ENCODE data around the gene PAM16. TPM values are rescaled to one million over a fixed set of nuclear protein-coding genes. Genes with fewer than 3 reads are reported as not detected.

PAM16 gene
- total and polyA plus RNA-seq, 9 of the 15 experiments (the other 6 are each of a cell fraction or from before 2014, with no cell fraction given): 38.7 to 273 (median 79.3) TPM

DNA sequence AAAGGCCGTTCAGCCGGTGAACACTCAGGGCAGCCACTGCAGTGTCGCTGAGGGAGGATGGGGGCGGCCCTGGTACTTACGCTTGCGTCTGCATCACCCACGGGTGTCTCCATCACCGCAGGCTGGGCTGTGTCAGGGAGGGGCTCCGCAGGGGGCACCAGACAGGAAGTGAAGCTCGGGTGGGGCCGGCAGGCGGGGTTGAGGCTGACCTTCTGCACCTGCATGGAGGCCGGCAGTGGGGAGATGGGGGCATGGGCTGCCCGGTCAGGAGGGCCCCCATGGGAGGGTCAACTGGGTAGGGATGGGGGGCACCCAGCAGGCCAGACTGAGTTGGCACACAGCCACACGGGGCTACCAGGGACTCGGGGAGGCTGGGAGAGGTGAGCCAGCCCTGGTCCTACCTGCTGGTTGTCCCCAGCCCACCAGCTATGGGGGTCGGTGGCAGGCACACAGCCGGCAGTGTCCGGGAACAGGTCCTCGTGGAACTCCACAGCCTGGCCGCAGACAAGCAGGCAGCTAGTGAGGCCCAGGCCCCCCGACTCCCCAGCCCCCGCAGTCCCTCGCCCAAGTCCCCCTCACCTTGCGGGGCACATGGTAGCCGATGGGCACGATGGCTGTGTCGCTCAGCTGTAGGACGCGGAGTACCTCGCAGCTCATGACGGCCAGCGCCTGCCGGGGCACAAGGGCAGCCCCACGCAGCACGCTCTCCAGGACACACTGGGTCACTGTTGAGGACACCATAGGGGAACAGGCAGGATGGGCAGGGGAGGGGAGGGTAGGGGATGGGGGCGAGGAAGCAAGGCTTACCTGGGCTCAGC is 13.3 kb upstream of the PAM16 start (continued):
- TF ChIP-seq ELF2 (CRISPR knock-in tag; IDR thresholded peaks at IDR 0.05): no peak
- TF ChIP-seq IRF2 (CRISPR knock-in tag; IDR thresholded peaks at IDR 0.05): no peak
- TF ChIP-seq EP400 (IDR thresholded peaks at IDR 0.05): no peak
- no peak for TF ChIP-seq ZNF121 (CRISPR knock-in tag; conservative IDR thresholded peaks at IDR 0.05)

DNA sequence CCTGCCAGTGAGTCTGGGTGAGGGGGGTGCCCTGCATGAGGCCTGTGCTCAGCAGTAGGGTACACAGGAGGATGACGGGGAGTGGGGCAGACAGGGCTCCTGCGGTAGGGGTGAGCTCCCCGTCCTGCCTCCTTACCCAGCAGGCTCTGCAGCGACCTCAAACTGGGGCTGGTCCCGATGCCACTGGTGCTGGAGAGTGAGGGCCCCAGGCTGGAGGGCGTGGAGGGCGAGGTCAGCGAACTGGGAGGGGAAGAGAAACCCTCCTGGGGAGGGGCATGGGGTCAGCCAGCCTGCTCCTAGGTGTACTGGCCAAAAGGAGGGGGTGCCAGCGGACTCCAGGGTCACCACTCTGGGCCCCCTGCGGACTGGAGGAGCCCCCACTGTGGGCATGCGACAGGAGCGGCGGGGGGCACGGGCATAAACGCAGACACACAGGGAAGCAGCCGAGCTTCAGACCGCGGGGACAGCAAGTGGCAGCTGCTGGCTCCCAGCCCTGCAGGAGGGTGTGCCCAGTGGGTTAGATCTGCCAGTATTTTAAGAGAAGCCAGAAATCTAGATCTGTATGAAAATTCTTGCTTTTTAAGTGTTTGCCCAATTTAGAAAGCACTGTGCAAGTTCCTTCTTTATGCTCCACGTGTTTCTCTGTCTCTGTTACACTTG is 11.5 kb upstream of the PAM16 start:
- H4K20me1 ChIP-seq (replicated peaks; ENCODE audit: control insufficient read depth, insufficient read depth, low read length): 0 out of 2 replicates have a peak, but pooled peaks cover 2% of the 10 kb centered on the region
- intact Hi-C loops (cut with micrococcal nuclease) (no loop called here), in situ Hi-C loops (cut with MboI) (loop anchor here (5.0 kb wide), 1 partner anchor 40 kb away; no protein-coding TSS in a partner anchor)
- 87% methylated on average over 13 of the region's 19 CpGs for WGBS (ENCODE audit: insufficient coverage, low coverage, missing lambda C conversion rate)
- H3K36me3 ChIP-seq (ENCODE audit: control insufficient read depth, insufficient read depth, low read length): peaks cover 66% of the 10 kb centered on the region; the same call in 2 of the 3 replicates
- no TSS peak for BruUV-seq (replicated peaks)
- ATAC-seq: no peak
- H2AFZ ChIP-seq (ENCODE audit: low read depth, low read length): no peak overlapping the region
- peak overlapping the region in 1 of 2 experiments; percentile 26; a peak in 1 of 4 replicates for H3K9ac ChIP-seq (ENCODE audit: insufficient read depth in 1 of 2, low read depth in 2 of 2, low read length in 2 of 2)
- ChIA-PET POLR2A (interaction anchor here (1.8 kb wide), 1 partner anchor 40 kb away, joined by 9 read pairs; no protein-coding TSS in a partner anchor), CTCF (ENCODE audit: low intra/inter-chr PET ratio) (no interaction called here)
- H3K4me1 ChIP-seq (replicated peaks in 1 of 2; ENCODE audit: control insufficient read depth in 2 of 2, insufficient read depth in 2 of 2, low read length in 2 of 2): peaks cover 0 to 61% of the 10 kb centered on the region in 2 experiments; a peak in 2 of 5 replicates
- FAIRE-seq: no peak
- DNase-seq (ENCODE audit: extremely low read depth in 1 of 4, low spot score in 3 of 4): no peak
- no peak overlapping the region for H3K27ac ChIP-seq (ENCODE audit: extremely low read depth, low read depth, low read length)
- H3K79me2 ChIP-seq (ENCODE audit: control insufficient read depth, insufficient read depth, low read length): no peaks in the 10 kb centered on the region
- no peaks in the 10 kb centered on the region for H3K9me1 ChIP-seq (ENCODE audit: control insufficient read depth, insufficient read depth, low read length)
- no peaks in the 10 kb centered on the region for H3K9me3 ChIP-seq (replicated peaks; ENCODE audit: control insufficient read depth, insufficient read depth, low read depth, low read length)
- H3K4me2 ChIP-seq (ENCODE audit: insufficient read depth, low read length): no peak overlapping the region
- H3K4me3 ChIP-seq: no peak overlapping the region
- H3K27me3 ChIP-seq (ENCODE audit: control insufficient read depth in 2 of 2, insufficient read depth in 2 of 2, low read length in 2 of 2): no peaks in the 10 kb centered on the region
- TF ChIP-seq PREB (CRISPR knock-in tag; IDR thresholded peaks at IDR 0.05): no peak
- no peak for TF ChIP-seq WHSC1 (IDR thresholded peaks at IDR 0.05; ENCODE audit: low read length)
- no peak for TF ChIP-seq ZNF57 (CRISPR knock-in tag; IDR thresholded peaks at IDR 0.05)
- TF ChIP-seq HNRNPUL1 (IDR thresholded peaks at IDR 0.05; ENCODE audit: low read length): no peak
- TF ChIP-seq ZNF347 (CRISPR knock-in tag; IDR thresholded peaks at IDR 0.05; ENCODE audit: low read depth): no peak
- TF ChIP-seq NRF1 (conservative IDR thresholded peaks at IDR 0.05 in 1 of 2, IDR thresholded peaks at IDR 0.05 in 1 of 2): no peak
- no peak for TF ChIP-seq ZBTB17 (CRISPR knock-in tag; IDR thresholded peaks at IDR 0.05)
- no peak for TF ChIP-seq ZNF184 (CRISPR knock-in tag; IDR thresholded peaks at IDR 0.05)
- TF ChIP-seq KHSRP (IDR thresholded peaks at IDR 0.05): no peak
- TF ChIP-seq TSC22D4 (tag; IDR thresholded peaks at IDR 0.05): no peak
- TF ChIP-seq FOXA1 (IDR thresholded peaks at IDR 0.05; ENCODE audit: borderline replicate concordance): no peak
- TF ChIP-seq, protein P1, sequence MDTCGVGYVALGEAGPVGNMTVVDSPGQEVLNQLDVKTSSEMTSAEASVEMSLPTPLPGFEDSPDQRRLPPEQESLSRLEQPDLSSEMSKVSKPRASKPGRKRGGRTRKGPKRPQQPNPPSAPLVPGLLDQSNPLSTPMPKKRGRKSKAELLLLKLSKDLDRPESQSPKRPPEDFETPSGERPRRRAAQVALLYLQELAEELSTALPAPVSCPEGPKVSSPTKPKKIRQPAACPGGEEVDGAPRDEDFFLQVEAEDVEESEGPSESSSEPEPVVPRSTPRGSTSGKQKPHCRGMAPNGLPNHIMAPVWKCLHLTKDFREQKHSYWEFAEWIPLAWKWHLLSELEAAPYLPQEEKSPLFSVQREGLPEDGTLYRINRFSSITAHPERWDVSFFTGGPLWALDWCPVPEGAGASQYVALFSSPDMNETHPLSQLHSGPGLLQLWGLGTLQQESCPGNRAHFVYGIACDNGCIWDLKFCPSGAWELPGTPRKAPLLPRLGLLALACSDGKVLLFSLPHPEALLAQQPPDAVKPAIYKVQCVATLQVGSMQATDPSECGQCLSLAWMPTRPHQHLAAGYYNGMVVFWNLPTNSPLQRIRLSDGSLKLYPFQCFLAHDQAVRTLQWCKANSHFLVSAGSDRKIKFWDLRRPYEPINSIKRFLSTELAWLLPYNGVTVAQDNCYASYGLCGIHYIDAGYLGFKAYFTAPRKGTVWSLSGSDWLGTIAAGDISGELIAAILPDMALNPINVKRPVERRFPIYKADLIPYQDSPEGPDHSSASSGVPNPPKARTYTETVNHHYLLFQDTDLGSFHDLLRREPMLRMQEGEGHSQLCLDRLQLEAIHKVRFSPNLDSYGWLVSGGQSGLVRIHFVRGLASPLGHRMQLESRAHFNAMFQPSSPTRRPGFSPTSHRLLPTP (IDR thresholded peaks at IDR 0.05; ENCODE audit: borderline replicate concordance, extremely low read depth, insufficient read length): no peak

All from K562 (cell line).